Renal cortex interstitium (tissue), 11 donors: ENCODE data around the gene CACNA1C. TPM values are rescaled to one million over a fixed set of nuclear protein-coding genes. Genes with fewer than 3 reads are reported as not detected.
"Not testable (repeated sequence)": the region's sequence is repeated elsewhere in the genome, so short reads cannot be mapped to it uniquely, and the experiment has no call there.

ENCODE experiments used
- DNase-seq, 11 donors: peaks; one replicate each; pipeline ENCODE4 v3.0.0-alpha.2; 2013; ENCODE audit warnings: low read depth in 9 of 11, low spot score in 4 of 11; ENCODE audit errors: extremely low read depth in 1 of 11
- polyA plus RNA-seq, 3 donors: library from polyadenylated mRNA; unstranded; fragments of 120-200 nt; gene quantifications; one replicate each; pipeline ENCODE4 v1.2.1, GENCODE V29; 2013; ENCODE audit not compliant: insufficient read length in 3 of 3

The CACNA1C gene
- polyA plus RNA-seq, 3 donors: 7.2 to 13.1 (median 7.8) TPM

GRCh38 chr12:2101359-2101758, 48.6 kb downstream of the CACNA1C start:
- DNase-seq: no peak

- DNase-seq: no peak
Measured at GRCh38 chr12:2101771-2102170, 49.0 kb downstream of the CACNA1C start.

GRCh38 chr12:2102736-2103135, 49.9 kb downstream of the CACNA1C start:
- DNase-seq: not testable (repeated sequence)

GRCh38 chr12:2105387-2105786, 52.6 kb downstream of the CACNA1C start:
- not testable (repeated sequence) for DNase-seq

GRCh38 chr12:2108166-2108565, 55.4 kb downstream of the CACNA1C start:
- DNase-seq: no peak

- no peak for DNase-seq
Measured at GRCh38 chr12:2108975-2109671, 56.3 kb downstream of the CACNA1C start.

GRCh38 chr12:2110127-2110526, 57.3 kb downstream of the CACNA1C start:
- no peak for DNase-seq

- DNase-seq: no peak
Measured at GRCh38 chr12:2110849-2111566, 58.2 kb downstream of the CACNA1C start.

- DNase-seq: no peak
Measured at GRCh38 chr12:2111826-2112225, 59.0 kb downstream of the CACNA1C start.

- no peak for DNase-seq
Measured at GRCh38 chr12:2112401-2112800, 59.6 kb downstream of the CACNA1C start.

- no peak for DNase-seq
Measured at GRCh38 chr12:2113119-2113912, 60.5 kb downstream of the CACNA1C start.

GRCh38 chr12:2114071-2114470, 61.3 kb downstream of the CACNA1C start:
- DNase-seq: no peak

GRCh38 chr12:2115101-2115845, 62.5 kb downstream of the CACNA1C start:
- DNase-seq: no peak

- no peak for DNase-seq
Measured at GRCh38 chr12:2117541-2117940, 64.8 kb downstream of the CACNA1C start.

GRCh38 chr12:2118061-2118460, 65.3 kb downstream of the CACNA1C start:
- DNase-seq: no peak

- no peak for DNase-seq
Measured at GRCh38 chr12:2118481-2119255, 65.9 kb downstream of the CACNA1C start.

- no peak for DNase-seq
Measured at GRCh38 chr12:2119266-2119665, 66.5 kb downstream of the CACNA1C start.

GRCh38 chr12:2120982-2121758, 68.4 kb downstream of the CACNA1C start:
- DNase-seq: no peak
